ENCODE results near the gene SIGLEC1.
A peak's percentile ranks its signal among the peaks of the same experiment; 100 is the strongest.

SIGLEC1 gene

DNA sequence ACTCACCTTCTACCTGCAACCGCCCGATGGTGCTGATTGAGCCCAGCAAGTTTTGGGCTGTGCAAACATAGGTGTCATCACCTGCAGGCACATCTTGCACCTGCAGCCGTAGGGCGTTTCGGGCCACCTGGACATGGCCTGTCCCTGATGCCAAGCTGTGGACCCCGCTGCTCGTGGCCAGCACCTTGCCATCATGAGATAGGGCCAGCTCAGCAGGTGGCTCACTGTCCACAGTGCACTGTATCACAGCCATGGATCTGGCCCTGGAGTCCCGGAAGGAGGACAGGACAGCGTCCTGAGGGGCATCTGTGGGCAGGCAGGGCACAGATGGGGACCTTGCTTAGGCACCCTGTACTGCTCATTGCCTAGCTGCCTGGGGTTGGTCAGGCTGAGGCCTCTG lies 20.5 kb downstream of the SIGLEC1 start:
- TF ChIP-seq, protein P1, sequence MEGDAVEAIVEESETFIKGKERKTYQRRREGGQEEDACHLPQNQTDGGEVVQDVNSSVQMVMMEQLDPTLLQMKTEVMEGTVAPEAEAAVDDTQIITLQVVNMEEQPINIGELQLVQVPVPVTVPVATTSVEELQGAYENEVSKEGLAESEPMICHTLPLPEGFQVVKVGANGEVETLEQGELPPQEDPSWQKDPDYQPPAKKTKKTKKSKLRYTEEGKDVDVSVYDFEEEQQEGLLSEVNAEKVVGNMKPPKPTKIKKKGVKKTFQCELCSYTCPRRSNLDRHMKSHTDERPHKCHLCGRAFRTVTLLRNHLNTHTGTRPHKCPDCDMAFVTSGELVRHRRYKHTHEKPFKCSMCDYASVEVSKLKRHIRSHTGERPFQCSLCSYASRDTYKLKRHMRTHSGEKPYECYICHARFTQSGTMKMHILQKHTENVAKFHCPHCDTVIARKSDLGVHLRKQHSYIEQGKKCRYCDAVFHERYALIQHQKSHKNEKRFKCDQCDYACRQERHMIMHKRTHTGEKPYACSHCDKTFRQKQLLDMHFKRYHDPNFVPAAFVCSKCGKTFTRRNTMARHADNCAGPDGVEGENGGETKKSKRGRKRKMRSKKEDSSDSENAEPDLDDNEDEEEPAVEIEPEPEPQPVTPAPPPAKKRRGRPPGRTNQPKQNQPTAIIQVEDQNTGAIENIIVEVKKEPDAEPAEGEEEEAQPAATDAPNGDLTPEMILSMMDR (IDR thresholded peaks at IDR 0.05), result no peak
- peaks cover 0 to 8% (median 7%) of the 10 kb centered on the region in 3 donors for H3K9me3 ChIP-seq
- H3K36me3 ChIP-seq, result no peaks in the 10 kb centered on the region
- intact Hi-C loops (cut with DNase I; ENCODE audit: low total_unique reads), result no loop called here
- H3K27ac ChIP-seq, result no peak overlapping the region
- DNase-seq, result no peak
- no peak overlapping the region for H3K4me3 ChIP-seq
- peaks cover 3 to 12% (median 9%) of the 10 kb centered on the region in 4 donors for H3K4me1 ChIP-seq
- H3K27me3 ChIP-seq, result no peaks in the 10 kb centered on the region

DNA sequence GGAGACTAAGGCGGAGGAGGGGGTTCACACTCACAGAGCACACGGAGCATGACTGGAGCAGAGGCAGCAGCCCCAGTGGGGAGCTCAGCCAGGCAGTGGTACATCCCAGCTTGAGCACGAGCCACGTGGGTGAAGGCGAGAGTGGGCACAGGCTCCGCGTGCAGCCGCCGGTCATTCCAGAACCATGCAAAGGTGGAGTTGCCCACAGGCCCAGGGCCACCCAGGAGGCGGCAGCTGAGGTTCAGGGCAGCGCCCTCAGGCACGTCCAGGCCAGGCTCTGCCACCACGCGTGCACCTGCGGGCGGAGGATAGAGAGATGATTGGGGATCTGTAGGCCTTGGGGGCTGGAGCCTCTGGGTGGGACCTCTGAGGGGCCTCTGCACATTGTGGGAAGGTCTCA lies 21.1 kb downstream of the SIGLEC1 start:
- no peak for DNase-seq
- Histone ChIP-seq H3K27me3 (no peaks in the 10 kb centered on the region), H3K9me3 (peaks cover 0 to 2% (median 2%) of the 10 kb centered on the region in 3 donors), H3K27ac (no peak overlapping the region), H3K4me1 (peaks cover 3 to 18% (median 14%) of the 10 kb centered on the region in 4 donors), H3K4me3 (no peak overlapping the region), H3K36me3 (no peaks in the 10 kb centered on the region)
- intact Hi-C loops (cut with DNase I; ENCODE audit: low total_unique reads), result no loop called here
- TF ChIP-seq, protein P1 (IDR thresholded peaks at IDR 0.05), result no peak

DNA sequence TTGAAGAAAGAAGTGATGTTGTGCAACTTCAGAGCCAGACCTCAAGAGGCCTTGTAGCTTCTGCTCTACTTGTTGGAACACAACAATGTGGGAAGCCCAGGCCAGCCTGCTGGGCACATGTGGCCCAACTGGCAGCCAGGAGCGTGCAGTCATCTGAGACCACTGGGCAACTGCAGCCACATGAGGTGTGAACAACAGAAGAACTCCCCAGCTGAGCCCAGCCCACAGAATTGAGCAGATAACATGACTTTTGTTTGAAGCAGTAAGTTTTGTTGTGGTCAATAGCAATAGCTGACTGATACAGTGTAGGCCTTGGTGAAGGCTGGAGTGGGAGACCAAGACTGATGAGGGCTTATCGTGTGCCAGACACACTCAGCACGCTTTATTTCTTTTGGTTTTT lies 22.0 kb downstream of the SIGLEC1 start:
- H3K27me3 ChIP-seq, result no peaks in the 10 kb centered on the region
- peaks cover 3 to 21% (median 16%) of the 10 kb centered on the region in 4 donors for H3K4me1 ChIP-seq
- no peak overlapping the region for H3K4me3 ChIP-seq
- intact Hi-C loops (cut with DNase I; ENCODE audit: low total_unique reads), result no loop called here
- TF ChIP-seq, protein P1 (IDR thresholded peaks at IDR 0.05), result no peak
- H3K27ac ChIP-seq, result no peak overlapping the region
- DNase-seq, result no peak
- no peaks in the 10 kb centered on the region for H3K9me3 ChIP-seq
- no peaks in the 10 kb centered on the region for H3K36me3 ChIP-seq

DNA sequence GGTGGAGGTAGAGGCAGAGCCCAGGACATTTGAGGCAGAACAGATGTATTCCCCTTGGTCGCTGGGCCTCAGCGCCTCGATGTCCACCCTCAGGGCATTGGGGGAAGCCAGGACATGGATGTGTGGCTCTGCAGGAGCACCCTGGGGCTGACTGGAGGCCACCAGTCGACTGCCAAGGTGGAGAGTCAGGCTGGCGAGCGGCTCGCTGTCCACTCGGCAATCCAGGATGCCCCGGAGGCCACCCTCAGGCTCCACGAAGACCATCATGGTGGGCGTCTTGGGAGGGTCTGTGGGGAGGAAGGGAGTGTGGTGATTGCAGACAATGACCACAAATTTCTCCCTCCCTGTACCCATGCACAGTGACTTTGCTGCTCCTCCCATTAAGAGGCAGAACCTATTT lies 22.4 kb downstream of the SIGLEC1 start:
- Histone ChIP-seq H3K36me3 (no peaks in the 10 kb centered on the region), H3K4me1 (peaks cover 3 to 21% (median 16%) of the 10 kb centered on the region in 4 donors), H3K27ac (no peak overlapping the region), H3K9me3 (no peaks in the 10 kb centered on the region), H3K27me3 (no peaks in the 10 kb centered on the region), H3K4me3 (no peak overlapping the region)
- no peak for DNase-seq
- intact Hi-C loops (cut with DNase I; ENCODE audit: low total_unique reads), result no loop called here
- TF ChIP-seq, protein P1 (IDR thresholded peaks at IDR 0.05), result no peak

DNA sequence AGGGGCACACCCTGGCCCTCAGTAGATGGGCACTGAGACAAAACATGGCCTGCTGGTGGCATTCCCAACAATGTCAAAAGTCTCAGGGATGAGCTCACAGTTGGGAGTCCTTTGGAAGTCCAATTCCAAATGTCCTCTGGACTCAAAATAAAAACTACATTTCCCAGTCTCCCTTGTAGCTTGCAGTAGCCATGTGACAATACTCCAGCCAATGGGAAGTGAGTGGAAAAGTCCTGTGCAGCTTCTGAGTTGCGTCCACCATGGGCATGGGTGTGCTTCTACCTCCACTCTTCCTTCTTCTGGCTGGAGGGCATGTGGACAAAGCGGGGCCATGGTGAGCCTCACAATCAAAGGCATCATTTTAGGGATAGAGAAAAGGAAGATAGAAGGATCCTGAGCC lies 24.7 kb downstream of the SIGLEC1 start:
- intact Hi-C loops (cut with DNase I; ENCODE audit: low total_unique reads), result no loop called here

More for the DNA sequence above, 24.7 kb downstream of the SIGLEC1 start:
- peak overlapping the region; percentile 58 to 65 for H3K27ac ChIP-seq
- no peaks in the 10 kb centered on the region for H3K9me3 ChIP-seq
- TF ChIP-seq, protein P1 (IDR thresholded peaks at IDR 0.05), result no peak
- H3K27me3 ChIP-seq, result no peaks in the 10 kb centered on the region
- no peak overlapping the region for H3K4me3 ChIP-seq
- H3K4me1 ChIP-seq, result peaks cover 3 to 21% (median 16%) of the 10 kb centered on the region in 4 donors
- no peaks in the 10 kb centered on the region for H3K36me3 ChIP-seq
- no peak for DNase-seq
